GM12878 (cell line): Measurements from ENCODE around the gene EMX1. TPM values are rescaled to one million over a fixed set of nuclear protein-coding genes. Genes with fewer than 3 reads are reported as not detected.

ENCODE experiments used
- ATAC-seq: fragments of 200-7000 bp; cut with Tn5 transposase; 3 replicates; pipeline ENCODE4 v1.9.1; 2020; ENCODE audit warnings: mild to moderate bottlenecking, moderate library complexity
- BruUV-seq: library from RNA; stranded (reverse); fragments of 400-500 nt; replicated peaks from 2 replicates; lab custom pipeline; 2021; lab: Mats Ljungman, UMichigan
- CTCF ChIA-PET: fragments of 300-600 bp; sonication (Branson Sonifier 250); formaldehyde crosslinking; extraction: SDS; loops from one replicate; lab custom pipeline; 2021; ENCODE audit warnings: inconsistent platforms; lab: Yijun Ruan, JAX
- POLR2A ChIA-PET: fragments of 350-600 bp; formaldehyde crosslinking; extraction: SDS; loops from one replicate; lab custom pipeline; 2021; ENCODE audit warnings: inconsistent platforms; lab: Charles Lee
- RAD21 ChIA-PET: fragments of 300-600 bp; sonication (Branson Sonifier 250); formaldehyde crosslinking; loops from one replicate; lab custom pipeline; 2023; ENCODE audit warnings: antibody characterized with exemption; ENCODE audit not compliant: unreplicated experiment; lab: Charles Lee
- SMC1A ChIA-PET: fragments of 300-600 bp; sonication (Branson Sonifier 250); formaldehyde crosslinking; loops from one replicate; lab custom pipeline; 2023; ENCODE audit not compliant: unreplicated experiment, uncharacterized antibody; lab: Charles Lee
- DNase-seq: peaks from one replicate; pipeline ENCODE4 v3.0.0-alpha.2; 2011; ENCODE audit warnings: low read depth, low spot score
- FAIRE-seq: peaks from 3 replicates; lab custom pipeline; 2011; peaks lifted over from hg19 to GRCh38; lab: Jason Lieb, UNC
- H2AFZ ChIP-seq: 2 replicates; pipeline ENCODE4 v1.6.0; 2011; ENCODE audit warnings: low read depth, low read length, control low read depth; ENCODE audit not compliant: control insufficient read depth
- H3K27ac ChIP-seq: 2 replicates; pipeline ENCODE4 v1.5.1; 2011; ENCODE audit warnings: control low read depth; ENCODE audit not compliant: control insufficient read depth, insufficient read depth
- H3K27me3 ChIP-seq, 2 experiments: replicated peaks in 1 of 2; 2 replicates each; pipeline versions ENCODE4 v1.6.0 to v1.6.1; 2011; ENCODE audit warnings: low read length in 1 of 2; ENCODE audit not compliant: control insufficient read depth in 2 of 2, insufficient read depth in 2 of 2
- H3K36me3 ChIP-seq, 2 experiments: 2 replicates each; pipeline ENCODE4 v1.5.1; 2011; ENCODE audit warnings: low read length in 1 of 2; ENCODE audit not compliant: control insufficient read depth in 2 of 2, insufficient read depth in 2 of 2
- H3K4me1 ChIP-seq: 2 replicates; pipeline ENCODE4 v1.6.1; 2011; ENCODE audit warnings: mild to moderate bottlenecking, low read length, moderate library complexity, mixed read lengths; ENCODE audit not compliant: control insufficient read depth, insufficient read depth
- H3K4me2 ChIP-seq: 2 replicates; pipeline ENCODE4 v1.6.0; 2011; ENCODE audit warnings: control low read depth; ENCODE audit not compliant: control insufficient read depth, insufficient read depth
- H3K4me3 ChIP-seq: fragments of 200-600 bp; sonication (generic); 2 replicates; pipeline ENCODE4 v1.5.1; 2016
- H3K79me2 ChIP-seq: 2 replicates; pipeline ENCODE4 v1.6.0; 2011; ENCODE audit warnings: low read length; ENCODE audit not compliant: control insufficient read depth, insufficient read depth
- H3K9ac ChIP-seq: 2 replicates; pipeline ENCODE4 v1.8.0; 2011; ENCODE audit warnings: low read length, control low read depth, mixed read lengths; ENCODE audit not compliant: control insufficient read depth, insufficient read depth
- H3K9me3 ChIP-seq: replicated peaks from 3 replicates; pipeline ENCODE4 v1.5.1; 2011; ENCODE audit warnings: mild to moderate bottlenecking, low read length; ENCODE audit not compliant: control insufficient read depth, insufficient read depth
- H4K20me1 ChIP-seq: 2 replicates; pipeline ENCODE4 v1.6.0; 2011; ENCODE audit not compliant: control insufficient read depth, insufficient read depth
- BRCA1 ChIP-seq: IDR thresholded peaks from 2 replicates; pipeline ENCODE4 v1.6.1; 2011; ENCODE audit warnings: low read depth, low read length, improper control_type of control experiment
- CEBPB ChIP-seq, 2 experiments: fragments of 150-350 bp in 1 of 2; IDR thresholded peaks; 2 replicates each; pipeline ENCODE4 v1.6.1; 2012 to 2014; ENCODE audit warnings: low read depth in 2 of 2, low read length in 2 of 2, borderline replicate concordance in 1 of 2, inconsistent platforms in 1 of 2
- ESRRA ChIP-seq: IDR thresholded peaks from 2 replicates; pipeline ENCODE4 v1.6.1; 2012; ENCODE audit warnings: mild to moderate bottlenecking, low read length, improper control_type of control experiment
- IKZF1 ChIP-seq: fragments of 450-650 bp; conservative IDR thresholded peaks from 2 replicates; pipeline ENCODE4 v1.6.1; 2017; ENCODE audit warnings: antibody characterized with exemption, mild to moderate bottlenecking
- IRF3 ChIP-seq: fragments of 450-650 bp; IDR thresholded peaks from 2 replicates; pipeline ENCODE4 v1.6.1; 2014; ENCODE audit warnings: mild to moderate bottlenecking
- IRF4 ChIP-seq: IDR thresholded peaks from 2 replicates; pipeline ENCODE4 v1.6.1; 2011; ENCODE audit warnings: low read depth, low read length
- LARP7 ChIP-seq: fragments of 450-650 bp; IDR thresholded peaks from 2 replicates; pipeline ENCODE4 v1.6.1; 2017; ENCODE audit warnings: mild to moderate bottlenecking
- MEF2A ChIP-seq: IDR thresholded peaks from 2 replicates; pipeline ENCODE4 v1.6.1; 2011; ENCODE audit warnings: low read depth, mild to moderate bottlenecking, low read length, moderate library complexity; ENCODE audit not compliant: insufficient read depth
- NFIC ChIP-seq: IDR thresholded peaks from 2 replicates; pipeline ENCODE4 v1.6.1; 2012; ENCODE audit warnings: low read depth, mild to moderate bottlenecking, inconsistent platforms, low read length, moderate library complexity
- RAD21 ChIP-seq: IDR thresholded peaks from 2 replicates; pipeline ENCODE4 v1.6.1; 2011; ENCODE audit warnings: mild to moderate bottlenecking, low read depth, low read length, moderate library complexity; ENCODE audit not compliant: insufficient read depth
- SREBF2 ChIP-seq: IDR thresholded peaks from 2 replicates; pipeline ENCODE4 v1.6.1; 2012; ENCODE audit warnings: mild to moderate bottlenecking, low read length
- ZBTB11 ChIP-seq: fragments of 450-650 bp; formaldehyde crosslinking; IDR thresholded peaks from 2 replicates; pipeline ENCODE4 v1.5.0; 2022; ENCODE audit warnings: mild to moderate bottlenecking, missing genetic modification characterization
- ZNF622 ChIP-seq: fragments of 450-650 bp; IDR thresholded peaks from 2 replicates; pipeline ENCODE4 v1.6.1; 2017; ENCODE audit warnings: mild to moderate bottlenecking, inconsistent platforms
- WGBS: methylation state at CpG from one replicate; pipeline ENCODE4 v1.1.6; 2016; ENCODE audit warnings: low lambda C conversion rate; ENCODE audit not compliant: insufficient replicate concordance, insufficient coverage; ENCODE audit errors: missing lambda C conversion rate; 5-methylcytosine and 5-hydroxymethylcytosine counted together
- in situ Hi-C: fragments of 300-500 bp; cut with MboI; formaldehyde crosslinking; loops from 9 replicates; pipeline ENCODE4 v1.14.3; 2018; ENCODE audit warnings: mixed read lengths
- intact Hi-C: fragments of 100-400 bp; cut with micrococcal nuclease; formaldehyde crosslinking; loops from one replicate; pipeline ENCODE4 v1.14.2; 2022; ENCODE audit not compliant: unreplicated experiment
- polyA plus RNA-seq, 11 experiments: library from polyadenylated mRNA; depleted of rRNA in 4 of 11; unstranded in 6 of 11; stranded (reverse) in 5 of 11; fragments of >200 nt; fragmentation: Nextera tagmentation in 4 of 11; fragmentation: Illumina TruSeq in 1 of 11; extraction: Ambion mirVana in 4 of 11; extraction: Trizol in 1 of 11; gene quantifications; 1 replicate in 1 of 11; 2 replicates in 10 of 11; pipeline versions ENCODE4 v1.2.1 to v1.2.3, GENCODE V29; 2011 to 2016; ENCODE audit warnings: inconsistent platforms in 2 of 11, missing spikeins in 2 of 11, low read depth in 1 of 11
- total RNA-seq, 4 experiments: library from RNA; depleted of rRNA in 3 of 4; stranded (reverse); fragments of >200 nt in 3 of 4; fragmentation: Illumina TruSeq in 1 of 4; extraction: Trizol in 1 of 4; gene quantifications; 2 replicates each; pipeline versions ENCODE4 v1.2.1 to v1.2.3, GENCODE V29; 2013 to 2021

EMX1 gene
- total and polyA plus RNA-seq, 10 of the 15 experiments (the other 5 are each of a cell fraction or from before 2014, with no cell fraction given), result 0.07 to 5.1 (median 1.2) TPM; not detected in 1

- peak; percentile 43 for ATAC-seq
- CTCF ChIA-PET, result interaction anchor here (8.0 kb wide), 1 partner anchor 38 kb away, joined by 117 read pairs; no protein-coding TSS in a partner anchor
Observed at GRCh38 chr2:72931280-72931910, 14.1 kb downstream of the EMX1 start.

More at GRCh38 chr2:72931280-72931910, 14.1 kb downstream of the EMX1 start:
- H3K4me3 ChIP-seq, result no peak overlapping the region
- intact Hi-C loops (no loop called here), in situ Hi-C loops (no loop called here)
- no peaks in the 10 kb centered on the region for H3K79me2 ChIP-seq
- H4K20me1 ChIP-seq, result no peaks in the 10 kb centered on the region; the same call in 1 of the 2 replicates
- FAIRE-seq (no peak), DNase-seq (no peak)
- no peak for TF ChIP-seq RAD21
- no peak for TF ChIP-seq CEBPB (IDR thresholded peaks at IDR 0.05; ENCODE audit: borderline replicate concordance in 1 of 2, low read depth in 2 of 2, low read length in 2 of 2)
- TF ChIP-seq ZNF622, result no peak
- no peak for TF ChIP-seq LARP7
- TF ChIP-seq SREBF2, result no peak
- no peak for TF ChIP-seq MEF2A
- no peak for TF ChIP-seq NFIC
- TF ChIP-seq BRCA1, result no peak
- no peak for TF ChIP-seq ESRRA
- no peak for TF ChIP-seq IRF4
- no peak for TF ChIP-seq ZBTB11 (CRISPR knock-in tag)
- no peak for TF ChIP-seq IKZF1
- TF ChIP-seq IRF3, result no peak
- H3K27me3 ChIP-seq, result peaks cover 0 to 5% of the 10 kb centered on the region in 2 experiments
- H3K27ac ChIP-seq, result no peak overlapping the region
- H3K9me3 ChIP-seq, result no peaks in the 10 kb centered on the region
- H3K36me3 ChIP-seq, result no peaks in the 10 kb centered on the region
- ChIA-PET RAD21 (no interaction called here), SMC1A (no interaction called here), POLR2A (no interaction called here)
- no peaks in the 10 kb centered on the region; the same call in 1 of the 2 replicates for H3K4me1 ChIP-seq
- H2AFZ ChIP-seq, result no peak overlapping the region
- WGBS, result 16% methylated on average over 14 of the region's 14 CpGs
- no TSS peak for BruUV-seq
- H3K9ac ChIP-seq, result no peak overlapping the region
- H3K4me2 ChIP-seq, result no peak overlapping the region
